HG02981 (cell line): ENCODE data around the gene SELENOP.
"Not testable (repeated sequence)": the region's sequence is repeated elsewhere in the genome, so short reads cannot be mapped to it uniquely, and the experiment has no call there.

Experiments used
- ATAC-seq: cut with Tn5 transposase; IDR thresholded peaks from one replicate; pipeline ENCODE4 v1.9.1; 2021; ENCODE audit warnings: mild to moderate bottlenecking, moderate library complexity; ENCODE audit not compliant: unreplicated experiment

SELENOP gene

DNA sequence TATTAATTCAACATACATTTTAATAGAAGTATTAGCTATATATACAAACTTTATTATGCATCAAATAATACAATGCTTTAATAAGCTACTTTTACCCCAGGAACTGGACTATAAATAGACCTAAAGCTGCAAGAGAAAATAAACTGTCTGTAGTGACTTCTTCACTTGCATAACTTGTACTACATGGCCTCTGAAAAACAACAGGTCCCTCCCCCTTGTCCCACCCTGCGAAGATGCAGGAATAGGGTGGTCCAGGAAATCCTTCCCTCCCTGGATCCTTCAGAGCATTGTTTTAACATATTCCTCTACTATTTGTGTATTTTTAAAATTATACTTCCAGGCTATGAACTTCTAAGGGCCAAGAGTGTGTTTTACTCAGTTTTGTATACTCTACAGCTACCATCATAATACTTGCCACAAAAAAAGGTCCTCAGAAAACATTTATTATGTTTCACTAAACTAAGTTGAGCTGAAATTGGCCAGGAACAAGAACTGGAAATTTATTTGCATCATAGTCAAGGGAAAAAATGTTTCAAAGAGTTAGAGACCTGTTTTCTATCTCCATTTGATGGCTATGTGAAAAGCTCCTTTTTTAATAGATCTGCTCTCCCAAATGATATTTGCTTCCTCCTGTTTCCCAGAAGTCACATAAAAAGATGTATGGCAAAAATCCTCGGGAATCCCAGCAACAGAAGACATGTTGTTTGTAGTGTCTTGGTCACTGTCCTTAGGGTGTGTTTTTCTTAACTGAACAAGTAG, 15.2 kb upstream of the SELENOP start:
- no peak for ATAC-seq

DNA sequence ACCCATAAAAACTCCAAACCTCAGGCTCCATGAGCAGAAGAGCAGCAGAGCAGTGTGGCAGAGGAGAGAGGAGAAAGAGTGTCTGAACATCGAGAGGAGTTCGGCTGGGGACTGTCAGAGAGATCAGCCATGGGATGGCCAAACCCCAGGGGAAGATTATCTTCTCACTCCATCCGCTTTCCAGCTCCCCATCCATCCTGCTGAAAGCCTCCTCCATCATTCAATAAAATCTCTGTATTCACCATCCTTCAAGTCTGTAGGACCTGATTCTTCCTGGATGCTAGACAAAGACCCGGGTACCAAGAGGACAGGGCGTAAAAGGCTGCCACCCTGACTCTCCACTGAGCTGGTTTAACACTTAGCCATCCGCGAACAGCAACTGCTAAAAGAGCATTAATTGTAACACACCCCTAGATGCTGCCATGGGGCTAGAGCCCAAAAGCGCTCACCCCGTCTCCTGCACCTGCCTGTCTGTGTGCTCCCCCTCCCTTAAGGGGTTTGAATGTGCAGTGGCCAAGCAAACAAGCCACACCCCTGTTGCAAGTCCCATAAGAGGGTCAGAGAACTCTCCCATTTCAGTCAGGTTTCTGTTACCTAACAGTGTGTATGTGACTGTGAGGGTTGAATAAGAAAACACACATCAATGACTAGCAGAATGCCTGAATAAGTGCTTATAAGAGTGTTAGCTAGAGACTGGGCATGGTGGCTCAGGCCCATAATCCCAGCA, 13.9 kb upstream of the SELENOP start:
- no peak for ATAC-seq

DNA sequence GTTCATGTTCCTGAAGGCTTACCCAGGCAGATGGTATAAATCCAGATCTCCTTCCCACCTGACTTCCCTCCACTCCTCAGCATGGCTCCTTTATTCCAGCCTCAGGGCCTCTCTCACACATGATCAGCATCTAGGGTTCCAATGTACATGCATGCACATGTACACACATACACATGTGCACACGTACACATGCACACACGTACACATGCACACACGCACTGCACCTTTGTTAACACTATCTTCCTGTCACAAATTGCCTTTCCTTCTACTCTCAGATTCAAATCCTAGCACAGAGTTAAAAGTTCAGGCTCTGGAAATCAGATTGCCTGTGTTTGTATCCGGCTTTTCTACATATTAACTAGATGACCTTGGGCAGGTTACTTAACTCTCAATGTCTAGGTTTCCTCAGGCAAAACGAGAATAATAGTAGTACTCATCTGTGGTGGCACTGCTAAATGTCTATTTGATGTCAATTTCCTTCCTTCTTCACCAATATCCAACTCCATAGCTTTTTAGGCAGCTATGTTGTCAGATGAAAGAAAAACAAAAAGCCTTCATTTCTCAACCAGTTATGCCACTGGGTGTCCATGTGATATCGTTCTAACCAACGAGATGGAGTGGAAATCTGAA, 12.8 kb upstream of the SELENOP start:
- ATAC-seq, result no peak

DNA sequence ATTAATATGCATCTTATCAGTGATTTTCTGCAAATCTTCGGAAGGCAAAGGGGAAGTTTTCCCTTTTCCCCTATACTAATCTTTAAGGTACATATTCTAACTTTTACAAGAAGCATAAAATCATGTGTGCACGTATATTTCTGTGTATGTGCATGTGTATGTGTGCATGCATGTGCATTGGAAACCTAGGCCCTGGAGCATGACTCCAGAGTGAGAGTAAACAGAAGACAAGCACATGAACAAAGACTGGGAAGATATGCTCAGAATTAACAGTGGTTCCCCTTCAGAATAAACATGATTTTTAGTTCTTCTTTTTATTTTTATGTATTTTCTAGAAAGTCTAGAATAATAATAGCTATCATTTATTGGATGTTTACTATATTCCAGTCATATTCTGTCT, 10.9 kb upstream of the SELENOP start:
- no peak for ATAC-seq

DNA sequence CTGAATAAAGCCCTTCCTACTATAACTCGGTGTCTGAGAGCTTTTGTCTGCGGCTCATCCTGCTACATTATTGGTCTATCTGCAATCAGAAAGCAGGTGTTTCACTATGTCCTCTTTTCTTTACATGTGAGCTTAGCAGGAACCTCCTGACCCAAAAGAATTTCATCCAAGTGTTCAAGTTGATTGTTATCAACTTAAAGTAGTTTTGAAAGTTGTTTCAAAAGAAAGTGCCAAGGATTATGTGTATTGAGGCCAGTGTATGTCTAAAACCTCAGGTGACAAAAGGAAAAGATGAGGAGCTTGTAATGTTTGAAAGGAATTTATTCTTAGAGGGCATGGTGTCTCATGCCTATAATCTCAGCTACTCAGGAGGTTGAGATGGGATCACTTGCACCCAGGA, 8.1 kb upstream of the SELENOP start:
- no peak for ATAC-seq

DNA sequence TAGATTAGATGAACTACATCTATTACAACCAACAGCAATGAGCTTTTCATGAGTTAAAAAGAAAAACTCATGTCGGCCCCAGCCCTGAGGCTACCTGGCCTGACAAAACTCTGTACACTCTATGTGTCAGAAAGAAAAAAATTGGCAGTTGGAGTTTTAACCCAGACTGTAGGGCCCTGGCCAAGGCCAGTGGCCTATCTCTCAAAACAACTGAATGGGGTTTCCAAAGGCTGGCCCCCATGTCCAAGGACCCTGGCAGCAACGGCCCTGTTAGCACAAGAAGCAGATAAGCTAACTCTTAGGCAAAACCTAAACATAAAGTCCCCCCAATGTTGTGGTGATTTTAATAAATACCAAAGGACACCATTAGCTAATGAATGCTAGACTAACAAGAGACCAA, 4.9 kb upstream of the SELENOP start:
- ATAC-seq, result not testable (repeated sequence)

DNA sequence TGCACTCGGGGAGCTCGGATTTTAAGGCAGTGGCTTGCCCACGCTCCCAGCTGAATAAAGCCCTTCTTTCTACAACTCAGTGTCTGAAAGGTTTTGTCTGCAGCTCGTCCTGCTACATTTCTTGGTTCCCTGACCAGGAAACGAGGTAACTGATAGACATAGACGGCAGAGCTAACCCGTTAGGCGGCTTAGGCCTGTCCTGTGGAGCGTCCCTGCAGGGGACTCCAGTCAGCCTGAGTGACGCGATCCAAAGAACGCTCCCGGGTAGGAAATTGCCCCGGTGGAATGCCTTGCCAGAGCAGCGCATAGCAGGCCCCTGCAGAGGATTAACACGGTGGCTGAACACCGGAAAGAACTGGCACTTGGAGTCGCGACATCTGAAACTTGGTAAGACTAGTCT, 1.8 kb upstream of the SELENOP start:
- no peak for ATAC-seq

DNA sequence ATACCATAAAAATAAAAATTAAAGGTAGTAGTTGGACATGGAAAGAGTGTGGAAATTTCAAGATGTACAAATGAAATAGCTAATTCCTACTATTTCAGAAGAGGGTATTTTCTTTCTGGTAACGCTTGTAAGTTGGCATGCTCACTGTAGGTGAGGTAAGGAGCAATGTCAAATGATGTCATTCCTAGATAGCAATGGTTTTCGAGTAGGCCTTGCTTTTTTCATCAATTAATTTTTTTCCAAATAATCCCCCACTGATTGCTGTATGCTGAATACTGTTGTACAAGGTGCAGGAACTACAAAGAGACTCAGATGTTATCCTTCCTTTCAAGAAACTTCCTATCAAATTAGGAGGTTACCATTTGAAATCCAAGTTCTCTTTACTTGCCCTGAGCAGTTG, 928 bp upstream of the SELENOP start:
- ATAC-seq, result no peak

DNA sequence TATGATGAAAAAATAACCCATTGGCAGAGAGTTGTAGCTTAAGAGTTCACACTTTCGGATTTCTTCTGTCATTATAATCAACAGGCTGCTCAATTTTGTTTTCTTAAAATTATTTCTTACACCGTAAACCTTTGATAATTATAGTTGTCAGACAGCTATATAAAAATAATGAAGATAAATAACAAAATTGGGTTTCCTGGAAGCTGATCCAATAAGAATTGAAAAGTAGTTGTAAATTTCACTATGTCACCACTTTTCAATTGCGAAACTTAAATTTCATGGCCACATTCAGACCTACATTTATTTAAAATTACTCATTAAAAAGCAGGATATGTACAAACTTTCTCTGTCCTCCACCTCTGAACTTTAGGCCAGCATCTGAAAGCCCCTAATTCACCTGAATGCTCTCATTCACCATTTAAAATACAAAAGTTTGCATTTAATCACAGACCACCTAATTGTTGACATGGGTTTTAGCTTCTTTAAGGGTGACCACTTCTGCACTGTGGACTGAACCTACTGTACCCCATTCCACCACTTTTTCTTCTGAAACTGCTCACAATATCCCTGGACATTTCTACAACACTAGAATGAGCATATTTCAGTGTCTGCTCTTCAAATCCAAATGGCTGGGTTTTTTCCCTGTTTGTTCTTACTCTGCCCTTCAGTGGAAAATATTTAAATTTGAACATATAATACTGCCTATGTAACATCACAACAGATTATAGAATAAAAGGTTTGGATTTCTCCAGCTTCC, 680 bp downstream of the SELENOP start:
- no peak for ATAC-seq

DNA sequence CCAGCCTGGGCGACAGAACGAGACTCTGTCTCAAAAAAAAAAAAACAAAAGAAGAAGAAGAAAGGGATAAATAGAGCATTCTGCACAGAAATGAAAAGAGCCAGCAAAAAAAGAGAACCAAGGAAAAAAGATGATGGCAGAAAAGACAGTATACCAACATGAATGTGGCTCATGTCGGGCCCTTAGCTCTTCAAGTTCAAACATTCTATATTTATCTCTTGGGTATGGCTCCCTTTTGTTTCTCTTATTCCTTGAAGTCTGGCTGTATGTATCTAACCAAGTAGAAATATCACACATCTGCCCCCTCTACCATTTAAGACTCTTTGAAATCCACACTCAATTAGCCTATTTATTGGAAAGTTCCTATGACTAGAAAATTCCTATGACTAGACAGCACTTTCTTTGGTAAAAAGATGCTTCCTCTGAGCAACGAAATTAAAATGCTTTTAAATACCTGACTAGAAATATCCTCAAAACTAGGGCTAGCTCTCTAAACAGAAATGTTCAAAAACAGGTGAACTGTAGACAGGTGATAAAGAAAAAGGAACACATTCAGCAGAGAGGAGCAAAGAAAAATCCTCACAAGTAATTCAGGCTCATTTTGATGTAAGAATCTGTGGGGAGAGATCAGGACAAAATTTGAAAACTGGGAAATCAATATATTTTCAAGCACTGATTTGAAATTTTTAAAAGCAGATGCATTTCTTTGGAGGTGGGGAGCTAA, 2.6 kb downstream of the SELENOP start:
- ATAC-seq, result no peak

DNA sequence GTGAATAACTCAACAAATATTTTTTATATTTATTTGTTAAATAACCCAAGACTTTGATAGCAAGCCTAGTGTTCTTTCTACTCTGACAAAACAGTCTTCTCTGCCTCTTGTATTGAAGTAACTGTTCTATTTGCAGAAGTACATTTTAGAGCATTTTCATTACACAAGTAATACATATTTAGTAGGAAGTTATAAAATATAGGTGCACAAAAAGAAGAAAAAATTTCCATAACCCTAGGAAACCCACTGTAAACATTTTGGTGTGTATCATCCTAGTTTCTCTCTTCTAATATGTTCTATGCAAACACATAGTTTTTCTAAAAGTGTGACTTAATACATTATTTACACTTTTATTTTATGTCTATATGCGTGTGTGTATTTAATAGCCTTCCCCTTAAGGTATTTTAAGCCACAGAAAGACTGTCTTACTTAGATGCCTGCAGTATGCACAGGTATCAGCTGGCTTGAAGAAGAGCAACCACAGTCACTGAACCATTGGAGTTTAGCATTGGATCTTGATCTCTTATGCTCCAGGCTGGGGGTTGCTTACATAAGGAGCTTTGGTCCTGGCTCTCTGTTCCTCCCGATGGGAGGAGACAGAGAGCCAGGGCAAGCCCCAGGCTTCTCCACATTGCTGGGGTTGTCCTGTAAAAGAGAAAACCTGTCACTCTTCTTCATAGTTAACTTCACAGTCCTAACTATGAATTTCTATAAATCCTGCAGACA, 3.8 kb downstream of the SELENOP start:
- no peak for ATAC-seq

DNA sequence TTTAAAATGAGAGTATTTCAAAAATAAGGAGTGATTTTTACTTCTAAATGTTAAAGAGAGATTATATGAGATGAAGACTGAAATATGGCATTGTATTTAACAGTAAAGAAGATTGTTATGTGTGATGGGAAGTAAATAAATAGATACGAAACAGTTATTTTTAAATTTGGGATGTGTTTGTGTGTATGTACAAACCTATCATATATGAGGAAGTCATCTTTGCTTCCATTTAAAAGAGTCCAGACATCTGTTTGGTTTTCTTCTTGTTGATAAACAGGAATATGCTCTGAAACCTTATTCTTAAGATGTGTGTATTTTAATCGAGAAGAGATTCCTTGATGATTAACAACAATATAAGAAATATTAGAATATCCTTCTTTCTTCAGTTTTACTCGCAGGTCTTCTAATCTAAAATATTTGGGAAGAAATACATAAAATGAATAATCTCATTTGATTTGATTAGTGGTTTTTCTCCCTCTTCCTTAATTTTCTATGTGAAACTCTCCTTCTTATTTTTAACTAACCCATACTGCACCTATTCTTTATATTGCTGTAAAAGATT, 4.9 kb downstream of the SELENOP start:
- no peak for ATAC-seq

DNA sequence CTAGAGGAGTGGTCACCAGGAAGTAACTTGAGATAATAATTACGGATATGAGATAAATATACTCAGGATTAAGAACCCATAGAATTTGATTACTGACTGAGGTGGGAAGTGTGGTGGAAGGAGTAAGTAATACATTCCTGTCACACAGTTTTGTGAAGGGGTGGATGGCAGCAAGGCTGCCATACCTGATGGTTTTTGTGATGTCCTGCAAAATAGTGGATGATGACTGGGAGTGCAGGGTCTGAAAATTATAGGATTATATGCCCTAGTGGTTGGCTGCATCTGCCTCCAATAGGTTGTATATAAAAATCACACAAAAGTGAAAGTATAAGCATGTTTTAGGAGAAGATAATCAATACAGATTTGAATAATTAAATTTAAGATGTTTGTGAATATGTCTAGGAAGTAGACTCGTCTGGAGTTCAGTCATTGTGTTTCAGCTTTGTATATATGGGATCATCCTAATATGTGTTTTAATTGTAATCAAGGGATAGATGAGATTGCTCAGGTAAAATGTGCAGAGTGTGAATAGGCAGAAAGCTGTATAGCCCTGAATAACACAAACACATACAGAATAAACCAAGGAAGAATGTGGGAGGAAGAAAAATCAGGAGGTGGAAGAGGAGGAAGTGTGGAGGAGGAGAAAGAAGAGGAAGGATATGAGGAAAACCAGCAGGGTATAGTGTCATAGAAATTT, 5.5 kb downstream of the SELENOP start:
- ATAC-seq, result no peak

DNA sequence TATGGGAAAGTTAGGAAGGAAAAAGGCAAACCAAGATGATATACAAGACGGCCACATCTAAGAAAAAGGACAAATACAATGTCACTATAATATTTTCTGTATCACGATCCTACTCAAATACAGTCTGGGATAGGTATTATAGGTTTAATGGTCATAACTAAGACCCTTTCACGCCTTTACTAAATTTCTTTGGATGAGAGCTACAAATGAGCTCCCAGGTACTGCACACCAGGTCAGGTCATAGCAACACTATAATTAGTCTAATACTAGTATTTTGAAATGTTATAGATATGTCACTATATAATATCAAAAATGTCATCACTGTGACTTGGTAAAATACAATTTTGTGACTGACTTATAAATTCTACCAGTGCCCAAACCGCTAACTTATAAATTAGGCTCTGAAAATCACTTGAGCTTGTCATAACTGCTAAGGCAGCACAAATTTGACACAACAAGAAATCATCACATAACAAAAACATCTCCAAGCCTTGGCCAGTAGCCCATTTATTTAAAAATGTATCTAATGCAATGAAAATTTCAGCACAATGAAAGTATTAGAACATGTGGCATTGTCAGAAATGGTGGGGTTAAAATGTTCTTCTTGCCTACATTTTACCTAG, 6.9 kb downstream of the SELENOP start:
- ATAC-seq, result no peak

DNA sequence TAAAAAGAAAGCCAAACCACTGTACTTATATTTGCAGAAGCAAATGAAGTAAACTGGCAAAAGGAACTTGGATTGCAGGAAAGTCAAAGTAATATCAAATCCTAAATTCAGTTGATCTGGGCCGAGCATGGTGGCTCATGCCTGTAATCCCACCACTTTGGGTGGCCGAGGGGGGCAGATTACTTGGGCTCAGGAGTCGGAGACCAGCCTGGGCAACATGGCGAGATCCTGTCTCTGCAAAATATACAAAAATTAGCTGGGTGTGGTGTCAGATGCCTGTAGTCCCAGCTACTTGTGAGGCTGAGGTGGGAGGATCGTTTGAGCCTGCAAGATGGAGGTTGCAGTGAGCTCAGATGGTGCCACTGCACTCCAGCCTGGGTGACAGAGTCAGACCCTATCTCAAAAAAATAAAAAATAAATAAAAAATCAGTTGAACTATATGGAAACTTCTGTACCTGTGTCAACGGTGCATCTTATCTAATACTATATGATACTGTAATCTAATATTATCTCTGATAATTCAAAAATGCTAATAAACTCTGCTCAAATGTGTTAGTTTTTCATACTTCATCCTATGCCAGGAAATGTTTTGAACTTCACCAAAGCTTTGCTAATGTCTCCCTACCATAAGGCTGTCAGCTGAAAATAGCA, 10.1 kb downstream of the SELENOP start:
- ATAC-seq, result no peak

DNA sequence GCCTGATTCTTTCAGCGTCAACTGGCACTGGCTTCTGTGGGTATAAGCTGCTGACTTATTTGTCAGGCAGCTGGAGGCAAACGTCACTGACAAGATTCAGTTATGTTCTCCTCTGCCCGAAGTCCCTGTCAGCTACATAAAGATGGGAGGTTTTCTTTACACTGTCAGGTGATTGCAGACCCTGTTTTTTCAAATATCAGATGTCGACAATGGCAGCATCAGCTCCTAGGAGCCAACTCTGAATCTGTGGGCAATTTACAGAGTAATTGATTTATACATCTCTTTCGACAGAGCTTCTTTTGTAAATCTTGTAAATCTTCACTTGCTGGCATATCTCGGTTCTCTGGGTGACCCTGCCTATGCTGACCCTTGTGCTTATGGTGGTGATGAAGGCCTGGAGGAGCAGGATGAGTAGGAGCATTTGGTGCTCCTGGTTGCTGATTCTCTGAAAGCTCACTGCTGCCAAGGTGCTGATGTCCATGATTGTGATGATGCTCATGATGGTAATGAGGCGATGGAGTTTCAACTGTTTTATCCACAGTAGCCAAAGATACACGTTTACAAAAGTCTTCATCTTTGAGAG, 10.9 kb downstream of the SELENOP start:
- ATAC-seq, result no peak

DNA sequence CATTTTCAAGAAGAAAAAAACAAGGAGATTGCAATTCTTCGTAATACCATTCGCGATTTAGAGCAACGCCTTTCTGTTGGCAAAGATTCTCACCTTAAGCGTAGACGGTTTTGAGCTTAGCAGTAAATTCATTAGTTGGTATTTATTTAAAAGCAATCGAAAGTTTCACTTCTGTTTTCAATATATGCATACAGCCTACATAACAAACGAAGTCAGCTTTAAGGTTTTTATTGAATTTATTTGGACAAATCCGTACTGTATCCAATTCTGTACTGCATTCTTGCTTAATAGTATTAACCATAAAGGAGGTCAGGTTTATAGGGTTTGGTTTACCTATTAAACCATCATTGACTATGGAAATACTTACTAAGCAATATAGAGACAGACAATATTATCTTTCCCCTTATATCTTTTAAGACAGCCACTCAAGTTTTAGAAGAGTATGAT, 12.0 kb downstream of the SELENOP start:
- no peak for ATAC-seq

DNA sequence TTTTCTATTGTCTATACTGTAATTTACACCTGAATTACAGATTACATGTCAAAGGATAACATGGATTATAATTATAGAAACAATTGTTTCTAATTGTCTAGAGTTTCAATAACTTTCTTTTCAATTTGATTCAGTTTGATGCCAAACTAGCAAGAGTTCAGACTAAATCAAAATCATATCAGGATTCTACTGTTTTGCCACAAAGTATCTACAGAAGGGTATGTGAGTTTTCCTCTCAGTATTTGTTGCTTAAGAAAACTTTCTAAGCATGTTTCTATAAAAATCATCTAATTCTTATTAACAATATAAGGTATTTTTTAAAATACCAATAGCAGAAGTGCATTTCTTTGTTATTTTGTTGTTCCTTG, 12.5 kb downstream of the SELENOP start:
- no peak for ATAC-seq
